Adrenal gland (tissue), 5 donors: ENCODE measurements around the gene CFAP53.

ENCODE experiments used
- CTCF ChIP-seq, 6 experiments: fragments of 450-650 bp in 4 of 6; fragments of 200-600 bp in 2 of 6; sonication (generic) in 1 of 6; IDR thresholded peaks; 1 replicate in 5 of 6; 2 replicates in 1 of 6; pipeline versions ENCODE4 v1.5.1 to v1.8.0; 2016 to 2021; ENCODE audit warnings: antibody characterized with exemption in 6 of 6, mild to moderate bottlenecking in 2 of 6, moderate library complexity in 1 of 6
- POLR2A ChIP-seq, 2 donors: fragments of 450-650 bp; IDR thresholded peaks; one replicate each; pipeline ENCODE4 v1.6.1; 2017; ENCODE audit warnings: antibody characterized with exemption in 2 of 2, mild to moderate bottlenecking in 2 of 2, moderate library complexity in 1 of 2
- donor health status: DM: no; HTN: no; CAD: no.

GRCh38 chr18:50240080-50240563, 26.2 kb downstream of the CFAP53 start:
- TF ChIP-seq POLR2A (IDR thresholded peaks at IDR 0.05) (no peak), CTCF (IDR thresholded peaks at IDR 0.05) (no peak)
